Left colon (tissue), 2 donors: ENCODE measurements around the gene NGRN. TPM values are rescaled to one million over a fixed set of nuclear protein-coding genes. Genes with fewer than 3 reads are reported as not detected.
"Not testable (repeated sequence)": the region's sequence is repeated elsewhere in the genome, so short reads cannot be mapped to it uniquely, and the experiment has no call there.

Experiments
- ATAC-seq: fragments of 200-7000 bp; cut with Tn5 transposase; one replicate; pipeline ENCODE4 v1.9.1; 2020; ENCODE audit warnings: mild to moderate bottlenecking, moderate library complexity
- DNase-seq, 2 donors: peaks; one replicate each; pipeline ENCODE4 v3.0.0-alpha.2; 2020
- intact Hi-C, 2 donors: fragments of 100-400 bp; cut with DNase I in 1 of 2; cut with micrococcal nuclease in 1 of 2; formaldehyde crosslinking; loops; one replicate each; pipeline versions ENCODE4 v1.11.2 to v1.14.0; 2022; cut with DNase I, micrococcal nuclease
- total RNA-seq, 2 donors: library from RNA; stranded (reverse); fragmentation: NEBNext Ultra II Directional; extraction: Animal tissue kit (Norgen Biotek cat#: 25700); gene quantifications; one replicate each; pipeline ENCODE4 v1.2.1, GENCODE V29; 2021
- donor health status: DM: no; HTN: no; CAD: no.
- donor health status: DM: yes; HTN: yes; CAD: no.

Gene NGRN
- total RNA-seq, 2 donors from 2014 or later: 47.8 to 57.0 TPM

DNA sequence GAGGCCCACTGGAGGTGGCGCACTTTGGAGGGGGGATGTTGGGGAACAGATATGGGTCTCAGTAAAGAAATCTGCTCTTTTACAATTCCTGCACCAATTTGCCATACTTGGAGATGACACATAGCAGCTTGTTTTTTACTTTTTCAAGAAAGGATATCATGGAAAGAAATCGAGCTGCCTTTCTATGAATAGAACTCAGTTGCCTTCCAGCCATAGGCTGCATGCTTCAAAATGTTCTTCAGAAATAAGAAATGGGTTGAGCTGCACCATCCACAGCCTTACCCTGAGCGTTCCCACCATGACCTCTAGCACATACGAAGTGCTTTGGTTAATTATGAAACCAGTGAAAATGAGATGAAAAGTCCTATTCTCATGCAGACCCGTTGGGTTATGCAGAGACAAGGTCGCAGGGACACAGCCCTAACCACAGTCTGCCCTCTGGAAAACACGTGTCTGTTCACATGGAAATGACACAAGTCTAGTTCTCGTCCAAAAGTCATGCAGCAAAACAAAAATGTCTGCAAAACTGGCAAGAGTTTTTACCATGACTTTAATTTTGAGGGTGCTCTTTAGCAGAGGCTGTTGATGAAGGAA is 36.3 kb downstream of the NGRN start:
- DNase-seq (no peak), ATAC-seq (no peak)
- intact Hi-C loops: no loop called here

DNA sequence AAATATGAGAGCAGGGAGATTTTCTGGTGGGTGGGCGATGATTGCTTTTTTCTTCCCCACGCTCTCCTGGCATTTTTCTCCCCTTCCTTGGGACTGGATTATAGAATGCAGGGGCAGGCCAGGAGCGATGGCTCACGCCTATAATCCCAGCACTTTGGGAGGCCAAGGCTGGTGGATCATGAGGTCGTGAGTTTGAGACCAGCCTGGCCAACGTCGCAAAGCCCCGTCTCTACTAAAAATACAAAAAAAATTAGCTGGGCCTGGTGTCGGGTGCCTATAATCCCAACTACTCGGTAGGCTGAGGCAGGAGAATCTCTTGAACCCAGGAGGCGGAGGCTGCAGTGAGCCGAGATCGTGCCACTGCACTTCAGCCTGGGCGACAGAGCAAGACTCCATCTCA is 39.9 kb downstream of the NGRN start:
- ATAC-seq, DNase-seq, intact Hi-C loops: not testable (repeated sequence)

DNA sequence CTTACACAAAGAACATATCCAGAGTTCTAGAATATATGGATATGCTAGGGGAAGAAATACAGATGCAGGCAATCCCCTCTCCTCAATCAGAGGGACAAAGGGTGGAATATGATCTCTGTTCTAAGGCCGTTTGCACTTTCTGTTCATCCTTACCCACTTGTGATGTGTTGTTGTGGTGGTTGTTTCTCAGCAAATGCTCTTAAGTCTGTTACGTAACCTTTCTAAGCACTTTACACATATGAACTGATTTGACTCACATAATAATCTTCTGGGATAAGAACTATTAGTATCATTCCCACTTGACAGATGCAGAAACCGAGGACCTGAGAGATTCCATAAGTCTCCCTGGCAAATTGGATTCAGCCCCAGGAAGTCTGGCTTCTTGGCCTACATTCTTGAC is 40.5 kb downstream of the NGRN start:
- ATAC-seq (no peak), DNase-seq (no peak)
- intact Hi-C loops: no loop called here

DNA sequence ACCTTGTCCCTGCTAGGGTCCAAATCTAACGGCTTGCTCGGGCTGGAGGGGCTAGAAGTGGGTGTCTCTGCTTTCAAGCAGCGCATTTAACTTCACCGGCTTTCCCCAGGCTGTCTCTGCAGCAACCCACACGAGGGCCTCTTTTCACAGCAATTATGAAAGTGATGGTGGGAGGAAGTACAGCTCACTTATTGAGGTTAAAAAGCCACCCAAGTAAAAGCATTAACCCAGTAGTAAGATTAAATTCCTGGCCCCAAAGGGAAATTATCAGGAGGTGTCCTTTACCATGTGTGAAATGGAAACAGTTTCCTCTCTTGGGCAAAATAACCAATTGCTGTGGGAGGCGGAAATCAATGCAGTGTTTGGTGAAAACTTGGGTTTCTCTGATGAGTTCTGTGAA is 41.1 kb downstream of the NGRN start:
- intact Hi-C loops: no loop called here
- no peak for DNase-seq
- ATAC-seq: no peak

- DNase-seq: no peak
- intact Hi-C loops: no loop called here
- ATAC-seq: no peak
Observed at GRCh38 chr15:90307661-90308060, 42.2 kb downstream of the NGRN start.

DNA sequence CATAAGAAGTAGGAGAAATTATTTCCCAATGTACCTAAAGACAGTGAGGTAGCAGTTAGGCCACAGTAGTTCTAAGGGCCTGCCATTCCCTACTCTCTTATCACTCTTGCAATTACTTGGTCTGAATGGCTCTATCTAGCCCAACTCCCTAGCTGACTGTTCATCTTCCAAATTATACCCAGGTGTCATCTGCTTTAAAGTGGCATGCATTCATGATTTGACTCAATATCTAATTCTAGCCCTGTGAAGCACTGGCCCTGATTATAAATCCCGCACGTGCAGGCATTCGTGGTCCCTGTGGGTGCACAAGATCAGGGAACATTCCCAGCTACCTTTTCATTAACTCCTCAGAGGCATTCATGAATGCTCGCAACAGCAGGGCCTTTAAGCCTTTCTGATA is 43.5 kb downstream of the NGRN start:
- intact Hi-C loops: no loop called here
- ATAC-seq: no peak
- DNase-seq: no peak

GRCh38 chr15:90315278-90315982 is 50.0 kb downstream of the NGRN start:
- peak; percentile 71 to 94 for DNase-seq
- peak; percentile 86 for ATAC-seq
- intact Hi-C loops: no loop called here

DNA sequence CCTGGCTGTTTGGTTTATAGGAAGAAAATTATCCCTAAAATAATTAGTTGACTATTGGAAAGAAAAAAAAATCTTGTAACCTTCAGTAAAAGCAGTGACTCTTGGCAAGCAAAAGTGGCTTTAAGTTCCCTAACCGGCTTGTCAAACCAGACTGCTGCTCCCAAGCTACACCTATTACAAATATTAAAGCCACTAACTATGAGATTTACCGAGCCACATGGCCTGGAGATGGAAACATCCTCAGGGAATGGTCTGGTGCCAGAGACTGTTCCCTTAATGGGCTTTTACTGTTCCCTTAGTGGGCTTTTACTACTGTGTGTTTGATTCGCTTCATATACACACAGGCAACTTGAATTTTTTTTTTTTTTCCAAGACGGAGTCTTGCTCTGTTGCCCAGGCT is 50.7 kb downstream of the NGRN start:
- DNase-seq (no peak), ATAC-seq (peak; percentile 29)
- intact Hi-C loops: loop anchor here in 1 of 2 donors (2.0 kb wide), 1 partner anchor 167 kb away; no protein-coding TSS in a partner anchor

DNA sequence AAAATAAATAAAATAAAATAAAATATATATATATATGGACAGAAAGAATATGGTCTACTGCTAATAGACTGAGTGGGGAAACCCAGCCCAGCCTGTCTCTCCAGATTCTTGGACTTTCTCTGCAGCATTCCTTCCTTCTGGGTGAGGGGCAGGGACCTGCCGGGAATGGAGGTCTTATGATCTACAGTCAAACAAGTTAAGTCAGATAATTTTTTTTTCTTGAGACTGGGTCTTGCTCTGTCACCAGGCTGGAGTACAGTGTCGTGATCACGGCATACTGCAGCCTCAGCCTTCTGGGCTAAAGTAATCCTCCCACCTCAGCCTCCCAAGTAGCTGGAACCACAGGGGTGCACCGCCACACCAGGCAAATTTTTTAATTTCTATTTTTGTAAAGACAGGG is 53.1 kb downstream of the NGRN start:
- intact Hi-C loops: no loop called here
- no peak for DNase-seq
- no peak for ATAC-seq

- peak; percentile 84 for ATAC-seq
- intact Hi-C loops: no loop called here
Observed at GRCh38 chr15:90320062-90320884, 54.8 kb downstream of the NGRN start.

GRCh38 chr15:90320885-90321278 is 55.4 kb downstream of the NGRN start:
- intact Hi-C loops: no loop called here
- DNase-seq: no peak

More at GRCh38 chr15:90320062-90320884, 54.8 kb downstream of the NGRN start:
- DNase-seq: peak; percentile 73 to 77

More at GRCh38 chr15:90320885-90321278, 55.4 kb downstream of the NGRN start:
- ATAC-seq: no peak

Other genes starting within 250 kb of the NGRN start
- 100 to 1,000 TPM; 110 to 185 TPM for gene IDH2, start 163.2 kb upstream of the NGRN start, total RNA-seq
- gene SEMA4B, start 64.3 kb upstream of the NGRN start, total RNA-seq: 100 to 1,000 TPM in 1 of 2 donors, 10 to 100 TPM in 1; 97.2 to 165 TPM
- gene CIB1, start 31.7 kb upstream of the NGRN start, total RNA-seq: 100 to 1,000 TPM; 235 to 242 TPM
- 10 to 100 TPM; 19.6 to 22.3 TPM for gene GDPGP1, start 31.5 kb upstream of the NGRN start, total RNA-seq
- under 1 TPM; 0.47 to 0.58 TPM for gene TTLL13, start 16.1 kb upstream of the NGRN start, total RNA-seq
- 10 to 100 TPM; 14.7 to 21.2 TPM for gene ZNF774, start 86.6 kb downstream of the NGRN start, total RNA-seq
- gene IQGAP1, start 122.6 kb downstream of the NGRN start, total RNA-seq: 100 to 1,000 TPM; 197 to 223 TPM